Activated gamma-delta T cell treated with Interleukin-2 at 50 U/mL for 16 hours (primary cell): ENCODE data around the gene SLC17A1.
"Not testable (repeated sequence)": the region's sequence is repeated elsewhere in the genome, so short reads cannot be mapped to it uniquely, and the experiment has no call there.

ENCODE experiments used
- DNase-seq: peaks from one replicate; pipeline ENCODE4 v3.0.0-alpha.2; 2020

SLC17A1 gene

DNA sequence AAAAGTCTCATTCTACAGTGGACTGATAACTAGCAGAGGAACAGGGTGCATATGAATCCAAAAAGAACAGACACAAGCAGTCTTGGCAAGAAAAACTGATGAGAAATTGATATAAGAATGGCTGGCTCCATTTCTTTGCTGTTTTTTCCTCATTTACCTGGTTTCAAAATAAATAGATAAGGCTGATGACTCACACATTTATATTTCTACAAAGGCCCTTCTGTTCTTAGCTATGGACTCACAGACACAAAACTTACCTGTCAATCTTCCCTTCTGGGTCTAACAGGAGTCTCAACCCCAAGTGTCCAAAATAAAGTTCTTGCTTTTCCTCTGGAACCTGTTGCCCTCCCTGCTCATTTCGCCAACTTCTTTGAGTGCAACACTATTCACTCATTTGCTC lies 76.4 kb downstream of the SLC17A1 start:
- DNase-seq: no peak

DNA sequence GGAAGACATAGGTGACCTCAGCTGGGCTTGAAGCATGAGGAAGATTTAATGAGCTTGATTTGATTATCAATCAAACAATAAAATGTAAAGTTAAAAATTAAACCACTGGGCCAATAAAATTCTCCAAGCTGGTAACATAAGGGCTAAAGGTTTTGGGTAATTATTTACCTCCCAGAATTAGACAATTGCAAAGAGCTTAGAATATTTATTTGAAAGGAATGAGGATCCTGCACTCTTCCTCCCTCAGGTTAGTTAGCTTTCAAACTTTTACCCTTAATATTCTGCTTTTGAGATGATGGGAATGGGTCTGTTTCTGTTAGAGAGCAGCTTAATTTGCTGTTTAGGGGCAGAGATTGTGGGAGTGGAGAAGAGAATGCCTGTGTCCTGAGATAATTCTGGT lies 77.3 kb downstream of the SLC17A1 start, which contains the start of gene SLC17A4:
Gene SLC17A4, plus strand, starts transcription at position 208 of the 400 bp plus-strand sequence. CDS start 7,221 bp downstream, outside the sequence.
- no peak for DNase-seq

DNA sequence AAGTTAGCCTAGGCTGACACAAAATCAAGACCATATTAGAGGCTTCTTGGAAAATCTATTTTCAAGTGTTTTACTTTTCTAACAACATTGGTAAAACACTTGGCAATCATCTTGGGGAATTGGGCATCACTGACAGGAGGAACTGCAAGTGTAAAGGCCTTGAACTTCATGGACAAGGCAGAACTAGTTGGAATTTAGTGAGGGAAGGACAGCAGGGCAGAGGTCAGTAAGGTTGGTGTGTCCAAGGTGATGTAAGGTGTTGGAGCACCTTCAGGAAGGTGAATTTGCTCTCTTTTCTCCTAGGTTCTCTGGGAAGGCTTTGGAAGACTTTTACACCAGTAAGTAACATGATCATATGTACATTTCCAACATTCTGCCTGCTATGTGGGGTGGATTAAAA lies 78.8 kb downstream of the SLC17A1 start:
- no peak for DNase-seq

DNA sequence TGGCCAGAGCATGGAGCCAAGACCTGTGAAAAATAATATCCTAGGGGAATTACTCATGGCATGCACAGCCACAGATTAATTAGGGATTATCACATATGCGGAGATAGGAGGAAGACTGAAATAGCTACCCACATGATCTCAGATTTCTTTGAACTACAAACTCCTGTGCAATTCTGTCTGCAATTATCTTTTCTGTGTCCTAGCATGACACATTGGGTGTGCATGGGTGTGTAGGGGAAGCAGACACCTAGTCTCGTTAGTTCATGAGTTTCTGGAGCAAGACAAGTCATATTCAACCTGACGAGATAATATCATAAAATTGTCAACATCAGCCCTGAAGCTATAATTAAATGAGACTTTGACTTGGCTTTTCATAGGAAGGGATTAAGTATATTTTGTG lies 80.9 kb downstream of the SLC17A1 start:
- DNase-seq: no peak

DNA sequence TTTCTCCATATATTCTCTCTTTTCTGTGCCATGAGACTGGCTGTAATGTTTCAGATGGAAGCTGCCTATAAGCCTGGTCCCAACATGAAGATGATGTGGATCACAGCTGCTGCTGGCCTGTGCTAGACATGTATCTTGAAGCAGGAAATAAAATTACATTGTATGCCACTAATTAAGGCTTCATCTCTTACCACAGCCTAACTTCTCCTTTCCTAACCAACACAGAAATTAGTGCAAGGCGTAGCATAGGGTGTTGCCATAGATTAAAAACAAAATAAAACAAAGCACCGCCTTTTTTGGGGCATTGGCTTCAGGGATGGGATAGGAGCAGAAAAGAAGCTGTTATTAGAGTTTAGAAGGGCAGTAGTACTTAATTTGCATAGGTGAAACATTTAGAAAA lies 82.0 kb downstream of the SLC17A1 start:
- no peak for DNase-seq

DNA sequence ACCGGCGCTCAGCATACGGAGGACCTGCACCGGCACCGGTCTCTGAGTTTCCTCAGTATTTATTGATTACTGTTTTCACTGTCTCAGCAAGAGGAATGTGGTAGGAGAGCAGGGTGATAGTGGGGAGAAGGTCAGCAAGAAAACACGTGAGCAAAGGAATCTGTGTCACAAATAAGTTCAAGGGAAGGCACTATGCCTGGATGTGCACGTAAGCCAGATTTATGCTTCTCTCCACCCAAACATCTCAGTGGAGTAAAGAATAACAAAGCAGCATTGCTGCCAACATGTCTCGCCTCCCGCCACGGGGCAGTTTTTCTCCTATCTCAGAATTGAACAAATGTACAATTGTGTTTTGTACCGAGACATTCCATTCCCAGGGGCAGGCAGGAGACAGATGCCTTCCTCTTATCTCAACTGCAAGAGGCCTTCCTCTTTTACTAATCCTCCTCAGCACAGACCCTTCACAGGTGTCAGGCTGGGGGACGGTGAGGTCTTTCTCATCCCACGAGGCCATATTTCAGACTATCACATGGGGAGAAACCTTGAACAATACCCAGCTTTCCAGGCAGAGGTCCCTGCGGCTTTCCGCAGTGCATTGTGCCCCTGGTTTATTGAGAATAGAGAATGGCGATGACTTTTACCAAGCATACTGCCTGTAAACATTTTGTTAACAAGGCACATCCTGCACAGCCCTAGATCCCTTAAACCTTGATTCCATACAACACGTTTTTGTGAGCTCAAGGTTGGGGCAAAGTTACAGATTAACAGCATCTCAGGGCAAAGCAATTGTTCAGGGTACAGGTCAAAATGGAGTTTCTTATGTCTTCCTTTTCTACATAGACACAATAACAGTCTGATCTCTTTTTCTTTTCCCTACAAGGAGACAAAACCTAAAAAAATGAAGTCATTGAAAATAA lies 83.0 kb downstream of the SLC17A1 start:
- DNase-seq: not testable (repeated sequence)

DNA sequence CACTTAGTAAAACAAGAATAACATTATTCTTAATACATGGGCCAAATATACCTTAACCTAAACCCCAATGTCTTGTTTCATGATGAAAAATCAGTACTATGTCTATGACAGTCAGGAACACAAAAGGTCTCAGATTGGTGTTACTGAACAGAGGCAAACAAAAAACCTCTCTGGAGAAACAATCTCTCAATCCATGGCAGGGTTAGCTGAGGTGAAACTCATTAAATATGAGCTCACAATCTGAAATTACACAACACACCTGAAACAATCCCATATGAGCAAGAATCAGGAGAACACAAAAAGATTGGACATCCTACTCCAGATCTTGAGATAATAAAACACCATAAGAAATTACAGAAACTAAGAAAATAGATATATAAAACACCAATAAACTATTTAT lies 83.8 kb downstream of the SLC17A1 start:
- DNase-seq: no peak

DNA sequence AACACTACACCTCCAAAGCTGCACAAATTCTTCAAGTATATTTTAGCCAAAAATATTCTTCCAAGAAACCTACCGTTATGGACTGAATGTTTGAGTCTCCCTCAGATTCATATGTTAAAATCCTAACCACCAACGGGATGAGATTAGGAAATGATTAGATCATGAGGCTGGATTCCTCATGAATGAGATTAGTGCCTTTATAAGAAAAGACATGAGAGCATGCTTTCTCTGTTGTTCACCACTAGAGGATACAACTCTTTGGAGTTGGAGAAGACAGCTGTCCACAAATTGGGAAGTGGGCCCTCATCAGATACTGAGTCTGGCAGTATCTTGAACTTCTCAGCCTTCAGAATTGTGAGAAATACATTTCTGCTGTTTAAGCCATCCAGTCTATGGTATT lies 84.4 kb downstream of the SLC17A1 start:
- no peak for DNase-seq

- no peak for DNase-seq
Observed at GRCh38 chr6:25746968-25747367, 84.9 kb downstream of the SLC17A1 start.

GRCh38 chr6:25745836-25746235 lies 86.0 kb downstream of the SLC17A1 start:
- DNase-seq: no peak

- DNase-seq: no peak
Observed at GRCh38 chr6:25743868-25744267, 88.0 kb downstream of the SLC17A1 start.

DNA sequence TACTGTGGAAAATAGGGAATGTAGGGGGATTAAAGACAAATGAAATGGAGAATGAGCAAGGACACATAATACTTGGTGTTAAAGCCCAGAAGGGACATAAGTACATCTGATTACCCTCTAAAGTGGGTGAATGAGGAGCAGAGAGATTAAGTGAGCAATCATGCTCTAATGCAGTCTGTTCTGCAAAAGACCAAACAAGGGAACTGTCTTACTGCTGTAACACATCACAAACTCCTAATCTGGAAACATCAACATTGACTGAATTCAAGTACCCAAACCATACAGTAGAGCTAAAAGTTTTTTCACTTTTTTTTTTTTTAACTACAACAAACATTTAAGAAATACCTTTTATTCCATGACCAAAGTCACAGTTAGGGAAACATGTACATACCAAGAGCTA lies 96.6 kb downstream of the SLC17A1 start:
- no peak for DNase-seq
